Stomach (tissue), 9 donors: ENCODE measurements around the gene SYT7. TPM values are rescaled to one million over a fixed set of nuclear protein-coding genes. Genes with fewer than 3 reads are reported as not detected.
A peak's percentile ranks its signal among the peaks of the same experiment; 100 is the strongest.
"Not testable (repeated sequence)": the region's sequence is repeated elsewhere in the genome, so short reads cannot be mapped to it uniquely, and the experiment has no call there.

Experiments
- DNase-seq, 2 donors: peaks; one replicate each; pipeline versions ENCODE4 v3.0.0 to v3.0.0-alpha.2; 2013 to 2019
- H3K27ac ChIP-seq, 5 donors: fragments of 200-600 bp in 4 of 5; sonication (generic) in 4 of 5; one replicate each; pipeline ENCODE4 v1.5.1; 2013 to 2019; ENCODE audit warnings: mild to moderate bottlenecking in 1 of 5, moderate library complexity in 1 of 5
- H3K27me3 ChIP-seq, 3 donors: fragments of 200-600 bp; sonication (generic); one replicate each; pipeline ENCODE4 v1.5.1; 2017 to 2019; ENCODE audit warnings: mixed run types in 1 of 3
- H3K36me3 ChIP-seq, 4 donors: fragments of 200-600 bp; sonication (generic); 1 replicate in 3 of 4; 2 replicates in 1 of 4; pipeline ENCODE4 v1.5.1; 2016 to 2019
- H3K4me1 ChIP-seq, 4 donors: fragments of 200-600 bp; sonication (generic); one replicate each; pipeline ENCODE4 v1.5.1; 2016 to 2019
- H3K4me3 ChIP-seq, 4 donors: fragments of 200-600 bp; sonication (generic) in 3 of 4; one replicate each; pipeline ENCODE4 v1.5.1; 2016 to 2019; ENCODE audit warnings: mild to moderate bottlenecking in 1 of 4
- H3K9me3 ChIP-seq, 4 donors: fragments of 200-600 bp; sonication (generic); one replicate each; pipeline ENCODE4 v1.5.1; 2016 to 2019
- EP300 ChIP-seq: sonication (generic); formaldehyde crosslinking; IDR thresholded peaks from one replicate; pipeline ENCODE4 v1.6.1; 2017; ENCODE audit warnings: antibody characterized with exemption
- POLR2A ChIP-seq, 4 donors: fragments of 450-650 bp; IDR thresholded peaks; one replicate each; pipeline ENCODE4 v1.6.1; 2016; ENCODE audit warnings: antibody characterized with exemption in 4 of 4, control low read depth in 2 of 4, mild to moderate bottlenecking in 1 of 4, moderate library complexity in 1 of 4
- POLR2AphosphoS5 ChIP-seq, 3 donors: sonication (generic); formaldehyde crosslinking; IDR thresholded peaks; one replicate each; pipeline ENCODE4 v1.6.1; 2016; ENCODE audit warnings: antibody characterized with exemption in 3 of 3
- WGBS, 5 donors: extraction: QIAGEN DNeasy Blood & Tissue Kit in 3 of 5; methylation state at CpG; one replicate each; pipeline versions ENCODE4 v1.1.5 to v1.1.7; 2013 to 2018; 5-methylcytosine and 5-hydroxymethylcytosine counted together
- intact Hi-C: fragments of 100-400 bp; cut with DNase I; formaldehyde crosslinking; loops from one replicate; pipeline ENCODE4 v1.15.1; 2023; ENCODE audit warnings: low total_unique reads
- polyA plus RNA-seq, 3 donors: library from polyadenylated mRNA; stranded (reverse); fragments of 200-250 nt; gene quantifications; one replicate each; pipeline ENCODE4 v1.2.3, GENCODE V29; 2013
- total RNA-seq, 5 donors: library from RNA; depleted of rRNA; stranded (reverse); fragments of >200 nt; gene quantifications; one replicate each; pipeline versions ENCODE4 v1.1.0 to v1.2.3, GENCODE V29; 2014 to 2016
- TF ChIP-seq, protein P1 (sequence below), 7 experiments: fragments of 450-650 bp in 4 of 7; fragments of 200-600 bp in 3 of 7; sonication (generic) in 3 of 7; IDR thresholded peaks; one replicate each; pipeline ENCODE4 v1.5.1; 2016 to 2019; ENCODE audit warnings: antibody characterized with exemption in 7 of 7, control low read depth in 2 of 7, mild to moderate bottlenecking in 1 of 7
- donor health status: healthy with polysubstance abuse.
- donor health status: Bipolar disorder and iron deficiency.
- donor health status: healthy.

Gene SYT7
- total and polyA plus RNA-seq, 8 donors = 0.92 to 8.4 (median 1.4) TPM; not detected in 1

DNA sequence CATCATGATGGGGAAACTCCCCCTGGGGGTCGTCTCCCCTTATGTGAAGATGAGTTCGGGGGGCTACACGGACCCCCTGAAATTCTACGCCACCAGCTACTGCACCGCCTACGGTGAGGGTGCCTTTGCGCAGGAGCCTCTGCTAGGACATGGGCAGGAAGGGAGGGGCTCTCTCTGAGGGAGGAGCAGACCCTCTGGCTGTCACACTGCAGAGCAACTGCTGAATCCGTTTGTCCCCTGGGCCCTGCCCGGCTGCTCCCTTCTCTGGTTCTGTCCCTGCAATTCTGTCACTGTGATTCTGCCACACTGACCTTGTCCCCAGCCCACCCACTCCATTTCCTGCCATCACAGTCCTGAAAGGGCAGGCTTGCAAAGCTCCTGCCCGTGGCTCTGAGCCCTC, 99.1 kb downstream of the SYT7 start:
- WGBS, 5 donors = 58 to 72% (median 69%) methylated on average over 9 to 10 of the region's 10 CpGs
- intact Hi-C loops = no loop called here

DNA sequence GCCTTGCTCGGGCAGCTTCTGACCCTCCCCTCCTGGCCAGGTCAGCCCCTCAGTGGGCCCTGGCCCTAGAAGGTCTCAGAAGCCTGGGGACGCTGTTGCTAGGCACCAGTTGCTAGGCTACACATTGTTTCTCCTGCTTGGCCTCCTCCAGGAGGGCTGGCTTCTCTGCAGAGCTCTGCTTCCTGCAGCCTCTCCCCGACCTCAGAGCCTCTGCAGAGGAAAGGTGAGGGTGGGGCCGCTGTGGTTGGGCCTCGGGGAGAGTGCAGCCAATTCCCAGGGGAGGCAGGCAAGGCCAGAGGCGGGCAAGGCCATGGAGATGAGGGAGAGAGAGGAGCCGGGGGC, 99.9 kb downstream of the SYT7 start:
- Histone ChIP-seq H3K9me3 (no peaks in the 10 kb centered on the region), H3K4me3 (no peak overlapping the region), H3K4me1 (peaks cover 9 to 22% (median 18%) of the 10 kb centered on the region in 4 donors), H3K36me3 (peaks cover 0 to 7% (median 0%) of the 10 kb centered on the region in 4 donors), H3K27me3 (peaks cover 0 to 40% (median 19%) of the 10 kb centered on the region in 3 donors), H3K27ac (no peak overlapping the region)
- peak in 1 of 2 donors; percentile 91 for DNase-seq
- 16 to 36% (median 23%) methylated on average over 7 of the region's 7 CpGs for WGBS, 5 donors
- TF ChIP-seq POLR2A (IDR thresholded peaks at IDR 0.05) = no peak
- TF ChIP-seq POLR2AphosphoS5 (IDR thresholded peaks at IDR 0.05) = no peak
- TF ChIP-seq, protein P1, sequence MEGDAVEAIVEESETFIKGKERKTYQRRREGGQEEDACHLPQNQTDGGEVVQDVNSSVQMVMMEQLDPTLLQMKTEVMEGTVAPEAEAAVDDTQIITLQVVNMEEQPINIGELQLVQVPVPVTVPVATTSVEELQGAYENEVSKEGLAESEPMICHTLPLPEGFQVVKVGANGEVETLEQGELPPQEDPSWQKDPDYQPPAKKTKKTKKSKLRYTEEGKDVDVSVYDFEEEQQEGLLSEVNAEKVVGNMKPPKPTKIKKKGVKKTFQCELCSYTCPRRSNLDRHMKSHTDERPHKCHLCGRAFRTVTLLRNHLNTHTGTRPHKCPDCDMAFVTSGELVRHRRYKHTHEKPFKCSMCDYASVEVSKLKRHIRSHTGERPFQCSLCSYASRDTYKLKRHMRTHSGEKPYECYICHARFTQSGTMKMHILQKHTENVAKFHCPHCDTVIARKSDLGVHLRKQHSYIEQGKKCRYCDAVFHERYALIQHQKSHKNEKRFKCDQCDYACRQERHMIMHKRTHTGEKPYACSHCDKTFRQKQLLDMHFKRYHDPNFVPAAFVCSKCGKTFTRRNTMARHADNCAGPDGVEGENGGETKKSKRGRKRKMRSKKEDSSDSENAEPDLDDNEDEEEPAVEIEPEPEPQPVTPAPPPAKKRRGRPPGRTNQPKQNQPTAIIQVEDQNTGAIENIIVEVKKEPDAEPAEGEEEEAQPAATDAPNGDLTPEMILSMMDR (IDR thresholded peaks at IDR 0.05) = no peak
- intact Hi-C loops = no loop called here

More for the DNA sequence above, 99.1 kb downstream of the SYT7 start:
- no peak for DNase-seq
- H3K27me3 ChIP-seq = peaks cover 0 to 40% (median 19%) of the 10 kb centered on the region in 3 donors
- no peak overlapping the region for H3K27ac ChIP-seq
- no peaks in the 10 kb centered on the region for H3K9me3 ChIP-seq
- peaks cover 0 to 7% (median 0%) of the 10 kb centered on the region in 4 donors for H3K36me3 ChIP-seq
- H3K4me3 ChIP-seq = no peak overlapping the region
- TF ChIP-seq EP300 = no peak
- TF ChIP-seq, protein P1 (IDR thresholded peaks at IDR 0.05) = no peak
- TF ChIP-seq POLR2AphosphoS5 (IDR thresholded peaks at IDR 0.05) = no peak
- TF ChIP-seq POLR2A (IDR thresholded peaks at IDR 0.05) = no peak
- H3K4me1 ChIP-seq = peaks cover 9 to 21% (median 16%) of the 10 kb centered on the region in 4 donors

DNA sequence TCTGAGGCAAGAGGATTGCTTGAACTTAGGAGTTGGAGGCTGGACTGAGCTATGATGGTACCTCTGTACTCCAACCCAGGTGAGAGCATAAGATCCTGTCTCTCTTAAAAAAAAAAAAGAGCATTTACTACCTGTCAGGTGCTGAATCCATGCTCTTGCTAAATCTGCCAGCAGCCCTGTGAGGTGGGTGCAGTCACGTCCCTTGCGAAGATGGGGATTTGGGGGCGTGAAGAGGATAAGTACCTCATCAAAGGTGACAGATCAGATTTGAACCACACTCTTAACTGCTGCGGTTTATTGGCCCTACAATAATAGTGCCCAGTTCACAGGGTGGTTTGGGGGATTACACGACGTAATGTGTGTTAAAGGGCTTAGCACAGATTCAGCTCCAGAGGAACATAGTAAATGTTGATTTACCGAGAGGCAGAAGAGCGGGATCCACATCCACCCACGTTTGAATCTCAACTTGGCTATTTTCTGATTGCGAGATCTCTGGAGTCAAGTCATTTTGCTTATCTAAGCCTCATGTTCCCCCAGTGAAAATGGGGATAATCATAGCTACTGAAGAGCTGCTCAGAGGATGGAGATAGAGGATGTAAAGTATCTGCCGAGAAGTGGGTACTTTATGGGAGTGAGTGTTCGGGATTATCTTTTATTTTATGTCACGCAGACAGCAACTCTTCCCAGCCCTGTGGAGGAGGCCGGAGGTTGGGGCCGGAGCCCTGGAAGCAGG, 100.4 kb downstream of the SYT7 start:
- Histone ChIP-seq H3K9me3 (no peaks in the 10 kb centered on the region), H3K36me3 (peaks cover 0 to 5% (median 0%) of the 10 kb centered on the region in 4 donors), H3K27me3 (peaks cover 0 to 40% (median 19%) of the 10 kb centered on the region in 3 donors), H3K4me3 (no peak overlapping the region), H3K4me1 (peaks cover 9 to 22% (median 18%) of the 10 kb centered on the region in 4 donors), H3K27ac (no peak overlapping the region)
- no peak for DNase-seq
- intact Hi-C loops = no loop called here
- WGBS, 5 donors = 78 to 81% (median 80%) methylated on average over 15 of the region's 15 CpGs
- TF ChIP-seq POLR2A (IDR thresholded peaks at IDR 0.05) (no peak), EP300 (no peak), POLR2AphosphoS5 (IDR thresholded peaks at IDR 0.05) (no peak)
- TF ChIP-seq, protein P1 (IDR thresholded peaks at IDR 0.05) = no peak

DNA sequence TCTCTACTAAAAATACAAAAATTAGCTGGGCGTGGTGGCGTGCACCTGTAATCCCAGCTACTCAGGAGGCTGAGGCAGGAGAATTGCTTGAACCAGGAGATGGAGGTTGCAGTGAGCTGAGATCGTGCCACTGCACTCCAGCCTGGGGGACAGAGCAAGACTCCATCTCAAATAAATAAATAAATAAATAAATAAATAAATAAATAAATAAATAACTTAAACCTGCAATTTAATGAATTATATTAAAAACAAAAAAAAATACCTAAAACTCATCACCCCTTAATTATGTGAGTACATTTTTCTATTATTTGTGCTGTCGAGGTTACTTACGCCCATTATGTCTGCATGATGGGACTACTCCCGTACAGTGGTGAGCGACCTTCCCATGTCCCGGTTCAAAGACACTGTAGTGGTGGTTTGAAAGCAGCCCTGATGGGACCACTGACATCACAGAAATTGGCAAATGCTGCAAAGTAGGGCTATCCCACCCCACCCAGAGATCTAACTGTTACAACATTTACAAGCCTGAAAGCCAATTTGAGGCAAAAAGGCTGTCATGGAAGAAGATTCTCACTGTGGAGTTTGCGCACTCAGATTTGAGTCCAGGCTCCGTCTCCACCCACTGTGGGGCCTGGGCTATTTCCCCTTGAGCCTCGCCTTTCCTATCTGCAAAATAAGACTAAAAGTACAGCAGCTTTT, 101.4 kb downstream of the SYT7 start:
- Histone ChIP-seq H3K4me1 (peaks cover 9 to 29% (median 18%) of the 10 kb centered on the region in 4 donors), H3K27me3 (peaks cover 0 to 40% (median 19%) of the 10 kb centered on the region in 3 donors)
- not testable (repeated sequence) for DNase-seq, H3K27ac ChIP-seq, H3K9me3 ChIP-seq, H3K36me3 ChIP-seq, H3K4me3 ChIP-seq
- 87 to 95% (median 92%) methylated on average over 11 of the region's 11 CpGs for WGBS, 5 donors
- intact Hi-C loops = loop anchor here (5.0 kb wide), 2 partner anchors 38 to 158 kb away; no protein-coding TSS in a partner anchor
